Fibroblast of upper back skin (primary cell): ENCODE measurements around the gene MPST.
"Not testable (repeated sequence)": the region's sequence is repeated elsewhere in the genome, so short reads cannot be mapped to it uniquely, and the experiment has no call there.

ENCODE experiments used
- DNase-seq: peaks from one replicate; pipeline ENCODE4 v3.0.0-alpha.2; 2013

The MPST gene

DNA sequence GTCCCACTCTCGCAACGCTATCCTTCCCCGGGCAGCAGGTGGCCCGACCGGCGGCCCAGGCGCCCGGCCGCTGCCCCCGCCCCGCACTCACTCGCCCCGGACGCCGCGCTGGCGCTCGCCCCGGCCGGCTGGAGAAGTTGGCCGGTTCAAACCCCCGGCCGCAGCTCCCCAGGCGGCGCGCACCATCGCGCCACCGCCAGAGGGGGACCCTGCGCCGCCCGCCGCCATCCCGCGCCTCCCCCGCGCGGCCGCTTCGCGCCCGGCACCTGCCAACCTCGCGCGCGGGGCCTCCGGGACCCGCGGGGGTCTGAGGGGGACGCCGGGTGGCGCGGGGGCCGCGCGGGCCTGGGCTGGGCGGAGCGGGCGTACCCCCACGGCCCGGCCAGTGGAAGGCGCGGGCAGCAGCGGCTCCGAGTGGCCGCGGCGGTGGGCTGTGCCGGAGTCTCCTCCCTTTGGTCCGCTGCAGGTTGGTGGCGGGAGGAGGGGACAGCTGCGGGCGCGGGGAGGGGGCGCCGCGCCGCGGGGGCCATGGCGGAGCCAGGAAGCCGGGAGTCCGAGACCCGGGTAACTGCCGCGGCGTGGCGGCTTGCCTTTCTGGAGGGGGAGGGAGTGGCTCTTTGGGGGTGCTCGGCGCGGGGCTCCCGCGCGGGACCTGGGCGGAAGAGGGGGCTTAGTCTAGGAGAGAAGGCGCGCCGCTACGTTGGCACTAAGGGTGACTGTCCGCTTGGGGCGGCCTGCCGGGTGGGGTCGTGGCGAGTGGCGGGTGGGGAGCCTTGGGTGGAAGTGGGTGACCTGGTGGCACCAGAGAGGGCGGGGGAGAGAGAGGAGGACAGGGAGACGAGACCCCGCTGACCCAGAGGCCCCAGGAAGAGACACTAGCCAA lies at the start of gene MPST, which contains the start of gene TST:
Gene MPST (plus strand): TSS at position 434 of the 883 bp plus-strand sequence. CDS start 95 bp downstream, at position 529.
Gene TST (minus strand): TSS at position 139 of the 883 bp plus-strand sequence. CDS start 715 bp downstream, outside the sequence.
- peak; percentile 64 for DNase-seq

- DNase-seq, result no peak
These were observed 48.0 kb upstream of the MPST start for GRCh38 chr22:36971341-36972125.

- no peak for DNase-seq
These were observed 42.9 kb upstream of the MPST start for GRCh38 chr22:36976606-36977005.

GRCh38 chr22:36977401-36977861 lies 42.1 kb upstream of the MPST start:
- DNase-seq, result peak; percentile 33

DNA sequence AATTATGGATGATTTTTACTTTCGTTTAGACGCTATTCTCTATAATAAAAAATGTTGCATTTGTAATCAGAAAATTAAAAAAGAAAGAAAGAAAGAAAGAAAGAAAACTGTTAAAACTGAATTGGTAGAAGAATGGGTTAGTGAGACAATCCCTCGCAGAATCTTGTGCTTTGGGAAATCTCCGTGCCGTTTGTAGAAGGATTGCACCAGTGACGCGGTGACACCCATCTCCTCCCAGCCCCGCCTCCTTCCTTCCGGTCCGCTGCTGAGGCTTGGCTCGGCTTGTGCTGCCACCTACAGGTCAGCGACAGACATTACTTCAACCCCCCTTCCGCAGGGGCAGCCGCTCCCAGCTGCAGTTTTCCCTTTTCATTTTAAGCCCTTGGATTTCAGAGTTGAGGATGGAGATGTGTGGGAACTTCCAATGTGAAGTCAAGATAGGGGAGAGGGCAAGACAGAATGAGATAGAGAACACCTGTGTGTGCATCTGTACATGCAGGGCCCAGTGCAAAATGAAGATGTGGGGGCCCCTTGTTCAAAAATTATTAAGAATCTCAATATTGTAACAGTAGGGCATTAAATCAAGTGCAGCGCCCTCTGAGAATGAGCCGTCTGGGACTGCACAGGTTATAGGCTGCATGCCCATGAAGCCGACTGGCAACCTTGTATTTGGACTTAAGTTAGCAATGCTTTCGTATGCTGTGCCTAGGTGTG lies 41.4 kb upstream of the MPST start:
- DNase-seq, result peak; percentile 84

- no peak for DNase-seq
These were observed 40.3 kb upstream of the MPST start for GRCh38 chr22:36979016-36979910.

- DNase-seq, result no peak
These were observed 38.2 kb upstream of the MPST start for GRCh38 chr22:36981247-36981775.

DNA sequence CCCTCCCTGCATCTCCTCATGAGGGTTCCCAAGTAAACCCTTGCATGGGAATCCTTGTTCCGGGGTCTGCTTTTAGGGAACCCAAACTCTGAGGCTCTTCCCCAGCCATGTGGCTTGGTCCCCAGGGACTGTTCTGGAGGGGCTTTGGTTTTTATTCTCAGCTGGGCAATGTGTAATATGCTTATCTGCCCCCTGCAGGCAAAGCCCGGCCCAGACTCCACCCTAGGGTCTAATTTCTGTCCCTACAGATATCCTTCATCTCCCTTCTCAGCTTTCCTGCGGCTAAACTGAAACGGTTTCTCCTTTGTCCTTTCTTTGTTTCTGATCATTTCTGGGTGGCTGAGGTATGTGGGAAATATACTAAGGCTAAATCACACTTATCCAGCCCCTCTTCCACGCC lies 37.4 kb upstream of the MPST start:
- no peak for DNase-seq

GRCh38 chr22:36985211-36985889 lies 34.2 kb upstream of the MPST start:
- no peak for DNase-seq

DNA sequence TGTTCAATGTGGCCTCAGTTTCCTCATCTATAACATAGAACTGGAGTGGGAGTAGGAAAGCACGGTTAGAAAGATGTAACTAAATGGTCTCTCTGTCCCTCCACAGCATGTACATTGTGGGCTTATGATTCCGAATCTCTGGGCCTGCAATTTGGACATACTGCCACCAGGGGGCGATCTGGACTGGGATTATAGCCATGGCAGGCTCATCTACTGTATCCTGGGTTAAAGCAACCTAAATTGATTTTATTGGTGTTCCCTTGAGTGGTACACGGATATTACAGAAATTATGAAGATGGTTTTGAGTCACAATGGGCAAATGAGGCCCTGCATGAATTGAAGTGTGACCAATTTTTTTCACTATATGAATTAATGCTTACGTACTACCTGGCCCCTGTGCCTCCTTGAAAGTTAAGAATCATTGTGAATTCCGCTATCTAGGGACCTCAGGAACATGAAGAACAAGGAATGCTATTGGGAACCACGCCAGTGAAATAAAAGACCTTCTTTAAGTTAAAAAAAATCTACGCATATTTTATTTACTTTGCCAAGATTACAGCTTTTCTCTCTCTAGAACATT lies 33.2 kb upstream of the MPST start:
- DNase-seq, result no peak

DNA sequence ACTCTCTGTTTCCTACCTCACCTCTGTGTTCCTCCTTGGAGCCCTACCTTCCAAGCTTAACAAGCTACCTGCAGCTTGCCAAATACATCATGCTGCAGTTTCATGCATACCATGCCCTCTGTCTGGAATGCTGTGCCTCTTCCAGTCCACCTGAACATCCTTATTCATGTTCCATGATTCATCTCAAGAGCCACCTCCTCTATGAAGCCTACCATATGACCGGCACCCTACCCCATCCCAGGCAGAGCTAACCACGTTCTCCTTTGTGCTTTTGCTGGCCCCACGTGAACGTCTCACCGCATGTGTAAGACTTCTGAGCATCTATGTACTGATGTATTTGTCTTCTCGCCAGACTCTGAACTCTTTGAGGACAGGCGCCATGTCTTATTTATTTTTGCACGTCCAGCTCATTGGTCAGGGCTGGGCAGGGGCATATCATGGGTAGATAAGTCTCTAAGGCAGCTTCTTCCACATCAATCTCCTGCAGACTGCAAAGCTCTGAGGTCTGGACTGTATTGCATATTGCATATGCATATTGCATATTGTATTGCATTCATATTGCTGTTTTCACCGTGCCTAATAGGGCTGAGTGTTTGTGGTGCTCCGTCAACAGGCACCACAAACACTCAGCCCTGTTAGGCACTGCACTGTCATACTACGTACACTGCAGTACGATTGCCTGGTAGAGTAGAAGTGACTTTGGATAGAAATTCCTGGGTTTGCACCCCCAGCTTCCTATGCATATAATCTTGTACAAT lies 31.3 kb upstream of the MPST start:
- no peak for DNase-seq

DNA sequence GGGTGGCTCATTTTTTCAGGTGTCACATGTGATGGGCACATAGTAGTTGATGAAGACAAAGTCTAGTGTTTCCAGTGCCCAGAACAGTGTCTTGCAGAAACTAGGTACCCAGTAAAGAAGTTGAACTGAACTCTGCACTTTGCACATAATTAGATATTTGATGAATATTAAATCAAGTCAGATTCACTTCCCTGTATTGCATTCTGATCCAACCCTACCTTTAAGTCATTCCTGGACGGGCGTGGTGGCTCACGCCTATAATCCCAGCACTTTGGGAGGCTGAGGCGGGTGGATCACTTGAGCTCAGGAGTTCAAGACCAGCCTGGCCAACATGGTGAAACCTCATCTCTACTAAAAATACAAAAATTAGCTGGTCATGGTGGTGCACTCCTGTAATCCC lies 30.5 kb upstream of the MPST start:
- DNase-seq, result not testable (repeated sequence)

DNA sequence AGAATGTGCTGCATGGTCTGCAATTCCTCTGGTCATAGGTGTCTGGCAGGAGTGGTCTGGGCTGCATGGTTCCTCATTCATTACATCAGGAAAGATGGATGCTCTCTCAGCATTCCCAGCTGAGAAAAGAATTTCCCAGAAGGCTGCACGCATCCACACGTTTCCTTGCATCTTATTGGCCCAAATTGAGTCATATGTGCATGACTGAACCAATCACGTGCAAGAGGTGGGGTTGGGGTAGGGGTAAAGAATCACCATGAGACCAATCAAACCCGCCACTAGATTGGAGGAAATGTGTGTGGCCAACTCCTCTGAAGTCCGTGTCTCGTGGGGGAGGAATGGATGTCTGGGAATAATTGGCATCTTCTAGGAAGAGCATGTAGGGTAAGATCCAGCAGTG lies 29.1 kb upstream of the MPST start:
- no peak for DNase-seq

DNA sequence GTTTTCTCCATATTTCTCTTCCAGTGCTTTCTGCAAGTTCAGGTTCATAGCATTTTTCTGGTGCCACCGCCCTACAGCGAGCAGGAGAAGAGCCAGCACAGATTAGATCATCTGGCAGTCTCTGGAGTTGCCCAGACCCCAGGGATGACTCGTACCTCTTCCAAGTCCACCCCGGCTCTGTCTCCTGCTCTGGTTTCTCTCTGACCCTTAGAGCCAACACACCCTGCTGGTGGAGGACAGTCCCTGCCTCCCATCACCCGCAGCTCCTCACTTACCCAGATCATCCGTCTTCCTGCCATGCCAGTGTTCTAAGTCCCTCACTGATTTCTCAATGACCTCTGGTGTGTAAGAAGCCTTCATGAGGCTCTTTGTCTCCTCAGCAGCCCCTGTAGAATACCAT lies 28.3 kb upstream of the MPST start:
- no peak for DNase-seq

DNA sequence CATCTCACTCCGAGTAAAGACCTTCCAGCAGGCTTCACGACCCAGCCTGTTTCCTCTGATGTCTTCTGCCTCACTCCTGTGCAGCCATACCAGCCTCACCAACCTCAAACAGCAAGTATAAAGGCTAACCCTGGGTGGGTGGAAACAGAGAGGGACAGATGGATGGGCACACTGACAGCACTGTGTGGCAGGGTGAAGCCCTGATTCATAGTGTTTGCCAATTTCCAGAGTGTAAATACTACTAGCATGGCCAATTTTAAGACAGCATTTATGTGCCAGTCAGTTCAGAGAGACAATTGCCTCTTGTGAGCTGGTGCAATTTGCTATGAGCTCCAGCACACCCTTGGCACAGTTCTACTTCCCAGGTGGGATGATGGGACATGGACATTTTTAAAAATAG lies 21.8 kb upstream of the MPST start:
- no peak for DNase-seq

- DNase-seq, result no peak
These were observed 20.8 kb upstream of the MPST start for GRCh38 chr22:36998620-36999351.

- DNase-seq, result no peak
These were observed 20.1 kb upstream of the MPST start for GRCh38 chr22:36999463-36999862.

DNA sequence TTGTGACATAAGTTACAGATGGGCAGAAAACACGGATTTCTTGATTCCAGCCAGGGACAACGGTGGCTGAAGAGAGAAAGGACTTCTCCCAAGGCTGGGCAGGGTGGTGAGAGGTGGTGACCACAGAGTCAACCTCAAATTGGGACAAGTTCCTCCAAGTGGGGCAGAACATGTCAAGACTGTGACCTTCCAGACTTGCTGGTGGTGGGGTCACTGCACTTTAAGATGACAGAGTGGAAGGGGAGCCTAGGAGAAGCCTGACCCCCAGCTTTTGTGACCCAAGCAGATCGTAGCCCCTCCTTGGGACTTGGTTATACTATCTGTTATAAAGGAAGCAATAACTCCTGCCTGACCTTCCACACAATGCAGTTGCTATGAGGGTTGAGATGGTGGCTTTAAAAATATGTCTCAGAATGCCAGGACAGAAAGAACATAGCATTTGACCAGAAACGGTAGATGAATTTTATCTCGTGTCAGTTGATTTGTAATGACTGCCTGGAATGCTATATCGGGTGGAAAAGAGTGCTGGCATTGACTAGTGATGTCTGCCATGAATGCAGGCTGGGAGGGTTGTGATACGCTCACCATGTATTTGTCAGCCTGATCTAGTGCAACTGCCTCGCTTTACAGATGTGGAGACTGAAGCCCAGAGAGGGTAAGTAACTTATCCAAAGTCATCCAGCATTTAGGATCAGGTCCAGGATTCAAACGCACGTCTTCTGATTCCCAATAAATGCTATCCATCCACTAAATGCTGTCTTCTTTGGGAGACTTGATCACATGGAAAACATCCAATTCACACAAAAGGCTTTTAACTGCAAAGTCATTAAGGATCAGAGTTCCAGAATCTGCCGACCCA lies 18.6 kb upstream of the MPST start:
- DNase-seq, result no peak
